GM12875 (cell line): ENCODE results near the gene CARD6.
"Not testable (repeated sequence)": the region's sequence is repeated elsewhere in the genome, so short reads cannot be mapped to it uniquely, and the experiment has no call there.

Experiments used
- H3K4me3 ChIP-seq: one replicate; pipeline ENCODE4 v1.5.1; 2011; ENCODE audit warnings: low read depth, low read length, control low read depth
- CTCF ChIP-seq: IDR thresholded peaks from 2 replicates; pipeline ENCODE4 v1.5.1; 2011; ENCODE audit warnings: low read depth, mild to moderate bottlenecking, control low read depth, inconsistent platforms, low read length, moderate library complexity, borderline replicate concordance; ENCODE audit not compliant: insufficient read depth

Gene CARD6

DNA sequence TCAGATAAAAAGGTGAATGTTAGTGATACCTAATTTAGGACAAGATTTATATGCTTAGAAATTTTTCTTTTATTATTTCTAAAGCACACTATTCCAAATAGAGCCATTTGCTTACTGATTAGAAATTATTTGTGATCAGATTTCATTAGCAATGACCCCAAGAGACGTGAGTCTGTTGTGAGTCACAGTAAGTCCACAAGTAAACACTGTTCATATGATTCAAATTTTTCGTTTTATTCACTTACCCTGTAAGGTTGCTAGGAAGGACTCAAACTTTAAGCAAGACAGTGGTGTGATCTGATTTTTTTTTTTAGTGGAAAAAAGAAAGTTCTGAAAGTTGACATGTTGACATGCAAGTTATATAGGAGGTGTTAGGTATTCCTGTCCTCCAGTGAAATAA, 1.2 kb downstream of the CARD6 start:
- TF ChIP-seq CTCF: no peak
- H3K4me3 ChIP-seq: peak overlapping the region; percentile 13

DNA sequence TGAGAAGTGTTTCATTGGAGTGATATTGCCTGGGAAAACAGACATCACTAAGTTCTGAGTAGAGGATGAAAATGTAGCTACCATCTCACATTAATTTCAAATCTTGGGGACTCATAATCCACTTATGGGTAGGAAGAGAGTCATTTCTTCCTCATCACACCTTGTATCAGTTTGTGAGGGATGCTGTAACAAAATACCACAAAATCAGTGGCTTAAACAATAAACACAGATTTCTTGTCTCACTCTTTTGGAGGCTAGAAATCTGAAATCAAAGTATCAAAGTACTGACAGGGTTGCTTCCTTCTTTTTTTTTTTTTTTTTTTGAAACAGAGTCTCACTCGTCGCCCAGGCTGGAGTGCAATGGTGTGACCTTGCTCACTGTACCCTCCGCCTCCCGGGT, 3.4 kb downstream of the CARD6 start:
- TF ChIP-seq CTCF: no peak
- H3K4me3 ChIP-seq: no peak overlapping the region

DNA sequence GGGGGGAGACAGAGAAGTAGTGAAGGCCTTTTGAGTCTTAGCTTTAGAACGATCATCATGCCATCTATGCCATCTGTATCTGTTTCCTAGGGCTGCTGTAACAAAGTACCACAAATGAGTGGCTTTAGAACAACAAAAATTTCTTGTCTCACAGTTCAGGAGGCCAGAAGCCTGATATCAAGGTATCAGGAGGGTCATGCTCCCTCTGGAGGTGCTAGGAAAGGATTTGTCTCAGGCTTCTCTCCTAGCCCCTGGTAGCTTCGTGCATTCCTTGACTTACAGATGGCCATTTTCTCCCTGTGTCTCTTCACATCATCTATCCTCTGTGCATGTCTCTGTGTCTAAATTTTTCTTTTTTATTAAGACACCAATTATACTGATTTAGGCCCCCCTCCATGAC, 5.2 kb downstream of the CARD6 start:
- no peak for TF ChIP-seq CTCF

GRCh38 chr5:40847525-40847924, 6.4 kb downstream of the CARD6 start:
- no peak for TF ChIP-seq CTCF

More for the DNA sequence above, 5.2 kb downstream of the CARD6 start:
- no peak overlapping the region for H3K4me3 ChIP-seq

GRCh38 chr5:40853632-40854192, 12.5 kb downstream of the CARD6 start:
- no peak for TF ChIP-seq CTCF
- no peak overlapping the region for H3K4me3 ChIP-seq

More at GRCh38 chr5:40847525-40847924, 6.4 kb downstream of the CARD6 start:
- no peak overlapping the region for H3K4me3 ChIP-seq

GRCh38 chr5:40860711-40861110, 19.5 kb downstream of the CARD6 start:
- no peak overlapping the region for H3K4me3 ChIP-seq
- TF ChIP-seq CTCF: no peak

DNA sequence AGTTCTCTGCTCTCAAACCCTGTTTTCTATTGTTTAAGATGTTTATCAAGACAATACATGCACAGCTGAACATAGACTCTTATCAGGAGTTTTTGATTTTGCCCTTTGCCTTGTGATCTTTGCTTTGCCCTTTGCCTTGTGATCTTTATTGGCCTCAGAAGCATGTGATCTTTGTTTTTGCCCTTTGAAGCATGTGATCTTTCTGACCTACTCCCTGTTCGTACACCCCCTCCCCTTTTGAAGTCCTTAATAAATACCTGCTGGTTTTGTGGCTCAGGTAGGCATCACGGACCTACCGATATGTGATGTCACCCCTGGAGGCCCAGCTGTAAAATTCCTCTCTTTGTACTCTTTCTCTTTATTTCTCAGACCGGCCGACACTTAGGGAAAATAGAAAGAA, 23.8 kb downstream of the CARD6 start:
- H3K4me3 ChIP-seq: not testable (repeated sequence)

- no peak overlapping the region for H3K4me3 ChIP-seq
- TF ChIP-seq CTCF: no peak
Observed at GRCh38 chr5:40866844-40867243, 25.7 kb downstream of the CARD6 start.
